ENCODE data around the gene CCNY.

CCNY gene

GRCh38 chr10:35495521-35496119 is 159.3 kb downstream of the CCNY start:
- TF ChIP-seq TAF1 (IDR thresholded peaks at IDR 0.05; ENCODE audit: borderline replicate concordance, insufficient read depth, low read length) (no peak), REST (IDR thresholded peaks at IDR 0.05; ENCODE audit: insufficient read depth in 1 of 2, low read depth in 2 of 2, low read length in 2 of 2) (no peak), POLR2AphosphoS5 (IDR thresholded peaks at IDR 0.05; ENCODE audit: low read depth, low read length) (no peak), SIN3A (IDR thresholded peaks at IDR 0.05; ENCODE audit: borderline replicate concordance, insufficient read depth, low read length) (no peak), FOXP2 (optimal IDR thresholded peaks at IDR 0.05; ENCODE audit: borderline replicate concordance, extremely low read depth, extremely low read length, insufficient read depth) (no peak)

GRCh38 chr10:35497909-35498308 is 161.6 kb downstream of the CCNY start:
- TF ChIP-seq POLR2AphosphoS5 (IDR thresholded peaks at IDR 0.05; ENCODE audit: low read depth, low read length), result no peak
- no peak for TF ChIP-seq REST (IDR thresholded peaks at IDR 0.05; ENCODE audit: insufficient read depth in 1 of 2, low read depth in 2 of 2, low read length in 2 of 2)
- no peak for TF ChIP-seq TAF1 (IDR thresholded peaks at IDR 0.05; ENCODE audit: borderline replicate concordance, insufficient read depth, low read length)
- no peak for TF ChIP-seq FOXP2 (optimal IDR thresholded peaks at IDR 0.05; ENCODE audit: borderline replicate concordance, extremely low read depth, extremely low read length, insufficient read depth)
- no peak for TF ChIP-seq SIN3A (IDR thresholded peaks at IDR 0.05; ENCODE audit: borderline replicate concordance, insufficient read depth, low read length)

- TF ChIP-seq REST (IDR thresholded peaks at IDR 0.05; ENCODE audit: insufficient read depth in 1 of 2, low read depth in 2 of 2, low read length in 2 of 2) (no peak), SIN3A (IDR thresholded peaks at IDR 0.05; ENCODE audit: borderline replicate concordance, insufficient read depth, low read length) (no peak), POLR2AphosphoS5 (IDR thresholded peaks at IDR 0.05; ENCODE audit: low read depth, low read length) (no peak), FOXP2 (optimal IDR thresholded peaks at IDR 0.05; ENCODE audit: borderline replicate concordance, extremely low read depth, extremely low read length, insufficient read depth) (no peak), TAF1 (IDR thresholded peaks at IDR 0.05; ENCODE audit: borderline replicate concordance, insufficient read depth, low read length) (no peak)
These were observed 162.4 kb downstream of the CCNY start for GRCh38 chr10:35498693-35499092.

- TF ChIP-seq REST (IDR thresholded peaks at IDR 0.05; ENCODE audit: insufficient read depth in 1 of 2, low read depth in 2 of 2, low read length in 2 of 2) (no peak), FOXP2 (optimal IDR thresholded peaks at IDR 0.05; ENCODE audit: borderline replicate concordance, extremely low read depth, extremely low read length, insufficient read depth) (no peak), POLR2AphosphoS5 (IDR thresholded peaks at IDR 0.05; ENCODE audit: low read depth, low read length) (no peak), SIN3A (IDR thresholded peaks at IDR 0.05; ENCODE audit: borderline replicate concordance, insufficient read depth, low read length) (no peak), TAF1 (IDR thresholded peaks at IDR 0.05; ENCODE audit: borderline replicate concordance, insufficient read depth, low read length) (no peak)
These were observed 165.6 kb downstream of the CCNY start for GRCh38 chr10:35501923-35502322.
